NCI-H2196 treated with DMSO at 0.1 percent for 48 hours (cell line): Measurements from ENCODE around the gene CEP95.
"Not testable (repeated sequence)": the region's sequence is repeated elsewhere in the genome, so short reads cannot be mapped to it uniquely, and the experiment has no call there.

Experiments used
- DNase-seq: peaks from one replicate; lab custom pipeline; 2025; ENCODE audit not compliant: unreplicated experiment; lab: John Stamatoyannopoulos, UW

Gene CEP95

GRCh38 chr17:64506576-64507412 lies at the start of gene CEP95:
TSS of gene CEP95 (plus strand) at chr17:64506977. CDS start at chr17:64507098, 121 bp downstream.
- peak; percentile 98 for DNase-seq

DNA sequence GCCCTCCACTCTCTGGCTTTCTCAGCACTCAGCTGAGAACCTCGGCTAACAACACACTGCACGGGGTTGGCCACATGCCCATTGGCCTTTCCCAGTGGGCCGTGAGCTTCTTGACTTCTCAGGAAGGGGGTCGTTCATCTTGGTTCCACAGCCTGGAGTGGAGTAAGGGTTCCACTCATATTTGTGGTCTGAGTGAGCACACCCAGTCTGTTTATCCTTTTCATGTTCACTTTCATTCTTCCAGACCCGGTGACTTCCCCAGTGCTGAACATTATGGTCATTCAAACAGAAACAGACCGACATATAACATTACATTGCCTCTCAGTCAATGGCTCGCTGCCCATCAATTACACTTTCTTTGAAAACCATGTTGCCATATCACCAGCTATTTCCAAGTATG lies 49.6 kb upstream of the CEP95 start:
- DNase-seq: no peak

- DNase-seq: no peak
These were observed 48.0 kb upstream of the CEP95 start for GRCh38 chr17:64458756-64459155.

- no peak for DNase-seq
These were observed 47.5 kb upstream of the CEP95 start for GRCh38 chr17:64459284-64459747.

DNA sequence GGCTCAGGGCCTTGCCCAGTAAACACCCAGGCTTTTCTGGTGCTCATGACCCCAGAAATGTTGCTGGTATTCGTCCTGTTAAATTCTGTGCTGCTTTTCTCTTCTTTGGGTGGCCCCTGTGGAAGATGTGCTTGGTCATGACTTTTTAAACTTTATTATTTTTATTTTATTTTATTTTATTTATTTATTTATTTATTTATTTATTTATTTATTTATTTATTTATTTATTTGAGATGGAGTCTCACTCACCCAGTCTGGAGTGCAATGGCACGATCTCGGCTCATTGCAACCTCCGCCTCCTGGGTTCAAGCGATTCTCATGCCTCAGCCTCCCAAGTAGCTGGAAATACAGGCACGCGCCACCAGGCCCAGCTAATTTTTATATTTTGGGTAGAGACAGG lies 47.0 kb upstream of the CEP95 start:
- not testable (repeated sequence) for DNase-seq

GRCh38 chr17:64460955-64461354 lies 45.8 kb upstream of the CEP95 start:
- DNase-seq: no peak

- no peak for DNase-seq
These were observed 45.0 kb upstream of the CEP95 start for GRCh38 chr17:64461788-64462187.

DNA sequence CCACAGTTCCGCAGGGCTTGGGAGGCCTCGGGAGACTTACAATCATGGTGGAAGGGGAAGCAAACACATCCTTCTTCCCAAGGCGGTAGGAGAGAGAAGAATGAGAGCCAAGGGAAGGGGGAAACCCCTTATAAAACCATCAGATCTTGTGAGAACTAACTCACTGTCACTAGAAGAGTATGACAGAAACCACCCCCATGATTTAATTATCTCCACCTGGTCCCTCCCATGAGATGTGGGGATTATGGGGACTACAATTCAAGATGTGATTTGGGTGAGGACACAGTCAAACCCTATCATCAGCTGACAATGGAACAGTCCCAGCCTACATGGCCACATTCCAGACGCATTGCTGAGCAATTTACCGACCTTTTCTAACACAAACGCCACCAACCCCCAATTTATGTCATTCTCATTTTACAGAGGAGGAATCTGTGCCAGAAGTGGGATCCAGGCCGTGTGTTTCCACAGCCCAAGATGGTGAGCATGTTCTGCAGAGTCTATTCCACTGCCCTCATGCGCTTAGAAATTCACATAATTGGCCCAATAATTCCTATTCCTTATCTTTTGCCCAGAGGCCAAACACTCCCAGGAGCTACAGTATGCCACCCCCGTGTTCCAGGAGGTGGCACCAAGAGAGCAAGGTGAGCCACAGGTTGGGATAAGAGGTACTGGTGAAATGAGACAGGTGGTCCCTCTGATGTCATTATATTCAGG lies 40.6 kb upstream of the CEP95 start:
- DNase-seq: no peak

- not testable (repeated sequence) for DNase-seq
These were observed 39.9 kb upstream of the CEP95 start for GRCh38 chr17:64466834-64467233.

DNA sequence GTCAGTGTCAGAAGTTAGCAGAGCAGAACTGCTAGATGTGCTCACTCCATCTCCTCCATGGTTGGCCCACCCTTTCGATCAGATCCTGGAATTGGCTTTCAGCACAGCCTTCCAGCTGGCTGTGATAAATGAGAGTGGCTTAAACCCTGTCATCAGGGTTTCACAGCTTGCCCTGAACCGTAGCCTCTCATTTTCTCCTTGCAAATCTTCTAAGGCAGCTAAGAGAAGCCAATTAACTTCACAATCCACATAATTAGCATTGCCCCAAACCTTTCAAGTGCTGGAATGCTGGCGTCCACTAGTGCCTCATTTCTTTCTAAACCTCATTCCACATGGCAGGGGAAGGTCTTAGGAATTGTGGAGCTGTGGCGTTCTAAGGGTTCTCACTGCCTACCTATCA lies 36.2 kb upstream of the CEP95 start:
- no peak for DNase-seq

- DNase-seq: no peak
These were observed 35.3 kb upstream of the CEP95 start for GRCh38 chr17:64471440-64471839.

- DNase-seq: no peak
These were observed 34.2 kb upstream of the CEP95 start for GRCh38 chr17:64472564-64472963.

GRCh38 chr17:64477849-64478248 lies 28.9 kb upstream of the CEP95 start:
- no peak for DNase-seq

GRCh38 chr17:64480951-64481350 lies 25.8 kb upstream of the CEP95 start:
- no peak for DNase-seq

DNA sequence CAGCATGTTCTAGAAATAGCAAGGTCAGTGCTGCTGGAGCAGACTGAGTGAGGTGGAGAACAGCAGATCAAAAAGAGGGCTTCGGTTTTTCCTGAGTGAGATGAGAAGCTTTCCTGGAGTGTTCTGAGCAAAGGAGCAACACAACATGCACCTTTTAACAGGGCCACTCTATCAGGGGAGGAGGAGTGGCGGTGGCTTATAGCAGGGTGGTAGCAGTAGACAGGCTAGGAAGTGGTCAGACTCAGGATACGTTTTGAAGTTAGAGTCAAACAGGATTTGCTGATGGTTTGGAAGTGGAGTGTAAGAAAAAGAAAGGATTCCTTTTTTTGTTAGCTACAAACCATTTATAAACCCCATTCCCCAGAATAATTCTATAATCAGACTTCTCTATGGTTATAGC lies 22.4 kb upstream of the CEP95 start:
- DNase-seq: no peak

GRCh38 chr17:64488301-64488700 lies 18.5 kb upstream of the CEP95 start:
- no peak for DNase-seq

DNA sequence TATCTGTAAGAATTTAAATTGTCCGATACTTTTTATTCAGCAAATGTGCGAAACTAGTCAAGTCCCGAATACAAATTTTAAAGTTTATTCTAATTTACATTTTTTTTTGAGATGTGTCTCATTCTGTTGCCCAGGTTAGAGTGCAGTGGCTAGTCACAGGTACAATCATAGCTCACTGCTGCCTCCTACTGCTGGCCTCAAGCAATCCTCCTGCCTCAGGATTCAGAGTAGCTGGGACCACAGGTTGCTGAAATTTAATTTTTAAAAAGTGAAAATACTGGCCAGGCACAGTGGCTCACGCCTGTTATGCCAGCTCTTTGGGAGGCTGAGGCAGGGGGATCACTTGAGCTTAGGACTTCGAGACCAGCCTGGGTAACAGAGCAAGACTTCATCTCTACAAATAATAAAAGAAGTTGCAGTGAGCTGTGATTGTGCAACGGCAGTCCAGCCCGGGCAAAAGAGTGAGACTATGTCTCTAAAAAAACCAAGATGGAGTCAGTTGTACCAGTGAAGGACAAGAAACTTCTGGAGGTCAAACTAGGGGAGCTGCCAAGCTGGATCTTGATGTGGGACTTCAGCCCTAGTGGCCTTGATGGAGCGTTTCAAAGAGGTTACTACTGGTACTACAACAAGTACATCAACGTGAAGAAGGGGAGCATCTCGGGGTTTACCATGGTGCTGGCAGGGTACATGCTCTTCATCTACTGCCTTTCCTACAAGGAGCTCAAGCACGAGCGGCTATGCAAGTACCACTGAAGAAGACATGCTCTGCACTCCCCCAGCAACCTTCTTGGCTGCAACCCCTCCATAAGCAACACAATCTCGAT lies 15.5 kb upstream of the CEP95 start:
- no peak for DNase-seq

- no peak for DNase-seq
These were observed 14.8 kb upstream of the CEP95 start for GRCh38 chr17:64491994-64492393.

DNA sequence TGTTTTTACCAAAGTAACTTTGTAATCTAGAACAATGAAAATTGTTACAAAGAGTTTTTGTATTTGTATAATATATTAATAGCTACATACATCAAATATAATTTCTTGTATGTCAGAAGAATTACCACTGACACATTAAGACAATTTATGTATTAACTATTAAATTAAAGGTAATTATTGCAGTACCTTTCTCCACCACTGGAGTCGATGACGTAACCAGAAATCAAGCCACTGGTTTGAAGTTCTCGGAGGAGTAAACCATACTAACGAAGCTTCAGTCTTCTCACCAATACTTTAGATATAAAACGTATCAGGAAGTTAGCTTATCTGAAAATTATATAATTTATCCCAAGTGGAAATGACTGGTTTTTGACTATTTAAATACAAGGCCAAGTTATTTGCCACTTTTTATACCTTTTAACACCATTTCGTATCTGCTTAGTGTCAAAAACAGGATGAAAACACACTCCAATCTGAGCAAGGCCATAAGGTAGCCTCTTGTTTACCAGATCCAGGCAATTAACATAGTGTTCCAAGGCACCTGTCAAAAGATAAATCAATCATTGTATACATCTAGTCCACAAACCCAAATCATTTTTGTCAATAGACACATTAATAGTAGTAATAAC lies 14.2 kb upstream of the CEP95 start:
- DNase-seq: no peak

GRCh38 chr17:64494121-64494520 lies 12.7 kb upstream of the CEP95 start:
- DNase-seq: no peak

- DNase-seq: not testable (repeated sequence)
These were observed 11.5 kb upstream of the CEP95 start for GRCh38 chr17:64495300-64495699.
